A549 (cell line): Measurements from ENCODE around the gene CDK5RAP2.
A peak's percentile ranks its signal among the peaks of the same experiment; 100 is the strongest.

ENCODE experiments used
- ELK1 ChIP-seq: fragments of 150-350 bp; IDR thresholded peaks from 2 replicates; pipeline ENCODE4 v1.6.1; 2014; ENCODE audit warnings: low read depth, mild to moderate bottlenecking, low read length
- EP300 ChIP-seq, 2 experiments: fragments of >200 bp; sonication (Bioruptor Twin); formaldehyde crosslinking; IDR thresholded peaks; 2 replicates in 1 of 2; 3 replicates in 1 of 2; pipeline ENCODE4 v1.6.1; 2016 to 2017
- HOXA7 ChIP-seq: fragments of 250-450 bp; sonication (Bioruptor Pico); IDR thresholded peaks from 2 replicates; pipeline ENCODE4 v1.5.0; 2020; ENCODE audit warnings: mild to moderate bottlenecking, moderate library complexity
- JUNB ChIP-seq: fragments of >200 bp; sonication (Bioruptor Twin); formaldehyde crosslinking; IDR thresholded peaks from 2 replicates; pipeline ENCODE4 v1.6.1; 2016
- KDM1A ChIP-seq: fragments of 200-600 bp; sonication (generic); IDR thresholded peaks from 2 replicates; pipeline ENCODE4 v1.6.1; 2016; ENCODE audit warnings: low read depth, mild to moderate bottlenecking
- NFE2L2 ChIP-seq: fragments of 150-350 bp; conservative IDR thresholded peaks from 2 replicates; pipeline ENCODE4 v1.6.1; 2014; ENCODE audit warnings: low read length
- POLR2A ChIP-seq: IDR thresholded peaks from 2 replicates; pipeline ENCODE4 v1.6.1; 2012; ENCODE audit warnings: mild to moderate bottlenecking, low read length
- RAD21 ChIP-seq, 2 experiments: fragments of >200 bp in 1 of 2; sonication (Bioruptor Twin) in 1 of 2; formaldehyde crosslinking in 1 of 2; IDR thresholded peaks in 1 of 2; conservative IDR thresholded peaks in 1 of 2; 2 replicates in 1 of 2; 3 replicates in 1 of 2; pipeline ENCODE4 v1.6.1; 2012 to 2018; ENCODE audit warnings: inconsistent platforms in 1 of 2
- SMC3 ChIP-seq: fragments of >200 bp; sonication (Bioruptor Twin); formaldehyde crosslinking; IDR thresholded peaks from 3 replicates; pipeline ENCODE4 v1.6.1; 2018; ENCODE audit warnings: inconsistent platforms
- TF ChIP-seq, protein P1 (sequence below): fragments of >200 bp; sonication (Bioruptor Twin); formaldehyde crosslinking; IDR thresholded peaks from 3 replicates; pipeline ENCODE4 v1.5.1; 2016
- TF ChIP-seq, protein P2 (sequence below): IDR thresholded peaks from 2 replicates; pipeline ENCODE4 v1.6.1; 2012
- TF ChIP-seq, protein P3 (sequence below): IDR thresholded peaks from 2 replicates; pipeline ENCODE4 v1.6.1; 2012; ENCODE audit warnings: low read depth, borderline replicate concordance

DNA sequence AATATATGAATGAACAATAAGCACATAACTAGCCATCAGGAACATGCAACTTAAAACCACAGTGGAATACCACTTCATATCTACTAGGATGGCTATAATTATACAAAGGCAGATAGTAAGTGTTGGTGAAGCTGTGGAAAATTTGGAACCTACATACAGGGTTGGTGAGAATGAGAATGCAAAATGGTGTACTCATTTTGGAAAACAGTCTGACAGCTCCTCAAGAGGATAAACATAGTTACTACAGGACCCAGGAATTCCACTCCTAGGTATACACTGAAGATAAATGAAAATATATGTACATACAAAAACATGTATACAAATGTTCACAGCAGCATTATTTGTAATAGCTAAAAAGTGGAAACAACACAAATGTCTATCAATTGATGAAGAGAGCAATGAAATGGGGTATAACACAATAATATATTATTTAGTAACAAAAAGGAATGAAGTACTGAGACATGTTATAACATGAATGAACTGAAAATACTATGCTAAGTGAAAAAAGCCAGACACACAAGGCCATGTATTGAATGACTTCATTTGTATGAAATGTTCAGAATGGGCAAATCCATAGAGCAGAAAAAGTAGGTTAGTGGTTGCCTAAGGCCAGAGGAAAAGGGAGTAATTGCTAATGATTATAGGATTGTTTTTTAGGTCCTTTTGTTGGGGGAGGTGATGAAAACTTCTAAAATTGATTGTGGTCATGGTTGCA lies 31.2 kb upstream of the CDK5RAP2 start:
- TF ChIP-seq POLR2A, result no peak
- TF ChIP-seq SMC3, result no peak
- TF ChIP-seq, protein P1, sequence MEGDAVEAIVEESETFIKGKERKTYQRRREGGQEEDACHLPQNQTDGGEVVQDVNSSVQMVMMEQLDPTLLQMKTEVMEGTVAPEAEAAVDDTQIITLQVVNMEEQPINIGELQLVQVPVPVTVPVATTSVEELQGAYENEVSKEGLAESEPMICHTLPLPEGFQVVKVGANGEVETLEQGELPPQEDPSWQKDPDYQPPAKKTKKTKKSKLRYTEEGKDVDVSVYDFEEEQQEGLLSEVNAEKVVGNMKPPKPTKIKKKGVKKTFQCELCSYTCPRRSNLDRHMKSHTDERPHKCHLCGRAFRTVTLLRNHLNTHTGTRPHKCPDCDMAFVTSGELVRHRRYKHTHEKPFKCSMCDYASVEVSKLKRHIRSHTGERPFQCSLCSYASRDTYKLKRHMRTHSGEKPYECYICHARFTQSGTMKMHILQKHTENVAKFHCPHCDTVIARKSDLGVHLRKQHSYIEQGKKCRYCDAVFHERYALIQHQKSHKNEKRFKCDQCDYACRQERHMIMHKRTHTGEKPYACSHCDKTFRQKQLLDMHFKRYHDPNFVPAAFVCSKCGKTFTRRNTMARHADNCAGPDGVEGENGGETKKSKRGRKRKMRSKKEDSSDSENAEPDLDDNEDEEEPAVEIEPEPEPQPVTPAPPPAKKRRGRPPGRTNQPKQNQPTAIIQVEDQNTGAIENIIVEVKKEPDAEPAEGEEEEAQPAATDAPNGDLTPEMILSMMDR, result no peak; the same call in 1 of the 3 replicates
- TF ChIP-seq, protein P2, sequence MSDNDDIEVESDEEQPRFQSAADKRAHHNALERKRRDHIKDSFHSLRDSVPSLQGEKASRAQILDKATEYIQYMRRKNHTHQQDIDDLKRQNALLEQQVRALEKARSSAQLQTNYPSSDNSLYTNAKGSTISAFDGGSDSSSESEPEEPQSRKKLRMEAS, result no peak
- TF ChIP-seq EP300 (IDR thresholded peaks at IDR 0.05), result no peak
- TF ChIP-seq, protein P3, sequence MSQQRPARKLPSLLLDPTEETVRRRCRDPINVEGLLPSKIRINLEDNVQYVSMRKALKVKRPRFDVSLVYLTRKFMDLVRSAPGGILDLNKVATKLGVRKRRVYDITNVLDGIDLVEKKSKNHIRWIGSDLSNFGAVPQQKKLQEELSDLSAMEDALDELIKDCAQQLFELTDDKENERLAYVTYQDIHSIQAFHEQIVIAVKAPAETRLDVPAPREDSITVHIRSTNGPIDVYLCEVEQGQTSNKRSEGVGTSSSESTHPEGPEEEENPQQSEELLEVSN, result no peak
- TF ChIP-seq JUNB, result no peak
- no peak for TF ChIP-seq HOXA7 (CRISPR knock-in tag)
- peak in 1 of 2 experiments; percentile 33; a peak in 2 of 5 replicates for TF ChIP-seq RAD21 (conservative IDR thresholded peaks at IDR 0.05 in 1 of 2, IDR thresholded peaks at IDR 0.05 in 1 of 2)
- no peak for TF ChIP-seq NFE2L2
- no peak for TF ChIP-seq KDM1A
- TF ChIP-seq ELK1, result no peak
